ENCODE results near the gene MSN.

Gene MSN

GRCh38 chrX:65679071-65679540 lies 11.7 kb downstream of the MSN start:
- Histone ChIP-seq H3K27me3 (ENCODE audit: insufficient read depth, low read length) (no peaks in the 10 kb centered on the region), H3K79me2 (ENCODE audit: control insufficient read depth, insufficient read depth, low read length, poor library complexity) (no peaks in the 10 kb centered on the region), H2BK12ac (ENCODE audit: low read length) (no peak overlapping the region), H2BK5ac (ENCODE audit: low read depth, low read length, poor library complexity) (no peak overlapping the region), H3K14ac (ENCODE audit: low read length) (no peak overlapping the region), H3K79me1 (ENCODE audit: low read length) (no peaks in the 10 kb centered on the region), H3K36me3 (ENCODE audit: control insufficient read depth in 1 of 2, insufficient read depth in 2 of 2, low read length in 2 of 2) (no peaks in the 10 kb centered on the region), H3K9ac (ENCODE audit: low read length) (no peak overlapping the region), H2AK5ac (ENCODE audit: low read length) (no peak overlapping the region), H3K9me3 (ENCODE audit: insufficient read depth, low read depth, low read length) (no peaks in the 10 kb centered on the region), H2BK120ac (ENCODE audit: insufficient read depth, low read length, poor library complexity) (no peak overlapping the region), H3K4ac (ENCODE audit: low read depth, low read length) (peak overlapping the region; percentile 75), H2AFZ (ENCODE audit: insufficient read depth, low read length, poor library complexity) (no peak overlapping the region), H4K91ac (ENCODE audit: low read depth, low read length) (no peak overlapping the region), H3K4me2 (ENCODE audit: low read length) (no peak overlapping the region), H3K4me1 (ENCODE audit: control insufficient read depth in 1 of 2, insufficient read depth in 2 of 2, low read length in 2 of 2) (peaks cover 0 to 5% of the 10 kb centered on the region in 2 experiments), H4K12ac (ENCODE audit: low read depth, low read length) (no peak overlapping the region), H3K4me3 (ENCODE audit: low read depth, low read length) (no peak overlapping the region), H3K18ac (ENCODE audit: low read length) (no peak overlapping the region), H3K23ac (ENCODE audit: low read length) (no peak overlapping the region), H3K27ac (ENCODE audit: low read depth, low read length) (no peak overlapping the region), H4K8ac (ENCODE audit: low read depth, low read length) (no peak overlapping the region)
- no peak for DNase-seq
- no CpG with 5 or more reads among the region's 1 CpG for WGBS (ENCODE audit: extremely low coverage, insufficient coverage, insufficient read length)

- no peak overlapping the region for H3K27ac ChIP-seq (ENCODE audit: low read depth, low read length)
- no peaks in the 10 kb centered on the region for H3K79me1 ChIP-seq (ENCODE audit: low read length)
- no peaks in the 10 kb centered on the region for H3K27me3 ChIP-seq (ENCODE audit: insufficient read depth, low read length)
- no peaks in the 10 kb centered on the region for H3K9me3 ChIP-seq (ENCODE audit: insufficient read depth, low read depth, low read length)
- H3K23ac ChIP-seq (ENCODE audit: low read length): no peak overlapping the region
- no peak overlapping the region for H2BK12ac ChIP-seq (ENCODE audit: low read length)
- H4K91ac ChIP-seq (ENCODE audit: low read depth, low read length): no peak overlapping the region
- H4K8ac ChIP-seq (ENCODE audit: low read depth, low read length): no peak overlapping the region
- no peak overlapping the region for H3K14ac ChIP-seq (ENCODE audit: low read length)
- no peak overlapping the region for H3K4ac ChIP-seq (ENCODE audit: low read depth, low read length)
- no peak overlapping the region for H2BK5ac ChIP-seq (ENCODE audit: low read depth, low read length, poor library complexity)
- H3K18ac ChIP-seq (ENCODE audit: low read length): no peak overlapping the region
- no peak overlapping the region for H2AFZ ChIP-seq (ENCODE audit: insufficient read depth, low read length, poor library complexity)
- H2AK5ac ChIP-seq (ENCODE audit: low read length): no peak overlapping the region
- DNase-seq: no peak
- H3K79me2 ChIP-seq (ENCODE audit: control insufficient read depth, insufficient read depth, low read length, poor library complexity): no peaks in the 10 kb centered on the region
- peaks cover 0 to 1% of the 10 kb centered on the region in 2 experiments for H3K4me1 ChIP-seq (ENCODE audit: control insufficient read depth in 1 of 2, insufficient read depth in 2 of 2, low read length in 2 of 2)
- no peak overlapping the region for H3K9ac ChIP-seq (ENCODE audit: low read length)
- no peak overlapping the region for H3K4me3 ChIP-seq (ENCODE audit: low read depth, low read length)
- no peak overlapping the region for H4K12ac ChIP-seq (ENCODE audit: low read depth, low read length)
- no peak overlapping the region for H3K4me2 ChIP-seq (ENCODE audit: low read length)
- H3K36me3 ChIP-seq (ENCODE audit: control insufficient read depth in 1 of 2, insufficient read depth in 2 of 2, low read length in 2 of 2): no peaks in the 10 kb centered on the region
- no peak overlapping the region for H2BK120ac ChIP-seq (ENCODE audit: insufficient read depth, low read length, poor library complexity)
Observed at GRCh38 chrX:65681810-65682209, 14.4 kb downstream of the MSN start.

GRCh38 chrX:65685112-65685511 lies 17.7 kb downstream of the MSN start:
- no CpG with 5 or more reads among the region's 1 CpG for WGBS (ENCODE audit: extremely low coverage, insufficient coverage, insufficient read length)
- Histone ChIP-seq H3K18ac (ENCODE audit: low read length) (no peak overlapping the region), H4K91ac (ENCODE audit: low read depth, low read length) (no peak overlapping the region), H2AK5ac (ENCODE audit: low read length) (no peak overlapping the region), H3K4me3 (ENCODE audit: low read depth, low read length) (no peak overlapping the region), H3K79me1 (ENCODE audit: low read length) (no peaks in the 10 kb centered on the region), H2AFZ (ENCODE audit: insufficient read depth, low read length, poor library complexity) (no peak overlapping the region), H3K14ac (ENCODE audit: low read length) (no peak overlapping the region), H3K4me1 (ENCODE audit: control insufficient read depth in 1 of 2, insufficient read depth in 2 of 2, low read length in 2 of 2) (peaks cover 0 to 4% of the 10 kb centered on the region in 2 experiments), H3K23ac (ENCODE audit: low read length) (no peak overlapping the region), H3K9me3 (ENCODE audit: insufficient read depth, low read depth, low read length) (no peaks in the 10 kb centered on the region), H3K4me2 (ENCODE audit: low read length) (no peak overlapping the region), H3K4ac (ENCODE audit: low read depth, low read length) (no peak overlapping the region), H3K9ac (ENCODE audit: low read length) (no peak overlapping the region), H2BK12ac (ENCODE audit: low read length) (no peak overlapping the region), H3K27me3 (ENCODE audit: insufficient read depth, low read length) (no peaks in the 10 kb centered on the region), H4K8ac (ENCODE audit: low read depth, low read length) (no peak overlapping the region), H2BK5ac (ENCODE audit: low read depth, low read length, poor library complexity) (no peak overlapping the region), H3K27ac (ENCODE audit: low read depth, low read length) (no peak overlapping the region), H3K79me2 (ENCODE audit: control insufficient read depth, insufficient read depth, low read length, poor library complexity) (no peaks in the 10 kb centered on the region), H3K36me3 (ENCODE audit: control insufficient read depth in 1 of 2, insufficient read depth in 2 of 2, low read length in 2 of 2) (no peaks in the 10 kb centered on the region), H2BK120ac (ENCODE audit: insufficient read depth, low read length, poor library complexity) (no peak overlapping the region), H4K12ac (ENCODE audit: low read depth, low read length) (no peak overlapping the region)
- no peak for DNase-seq

- Histone ChIP-seq H4K91ac (ENCODE audit: low read depth, low read length) (no peak overlapping the region), H3K4me3 (ENCODE audit: low read depth, low read length) (no peak overlapping the region), H3K36me3 (ENCODE audit: control insufficient read depth in 1 of 2, insufficient read depth in 2 of 2, low read length in 2 of 2) (no peaks in the 10 kb centered on the region), H3K27me3 (ENCODE audit: insufficient read depth, low read length) (no peaks in the 10 kb centered on the region), H3K9me3 (ENCODE audit: insufficient read depth, low read depth, low read length) (no peaks in the 10 kb centered on the region), H3K23ac (ENCODE audit: low read length) (no peak overlapping the region), H3K79me2 (ENCODE audit: control insufficient read depth, insufficient read depth, low read length, poor library complexity) (no peaks in the 10 kb centered on the region), H2AFZ (ENCODE audit: insufficient read depth, low read length, poor library complexity) (no peak overlapping the region), H3K14ac (ENCODE audit: low read length) (no peak overlapping the region), H3K4me1 (ENCODE audit: control insufficient read depth in 1 of 2, insufficient read depth in 2 of 2, low read length in 2 of 2) (peaks cover 0 to 4% of the 10 kb centered on the region in 2 experiments), H2BK12ac (ENCODE audit: low read length) (no peak overlapping the region), H3K79me1 (ENCODE audit: low read length) (no peaks in the 10 kb centered on the region), H4K12ac (ENCODE audit: low read depth, low read length) (no peak overlapping the region), H2BK5ac (ENCODE audit: low read depth, low read length, poor library complexity) (no peak overlapping the region), H3K4ac (ENCODE audit: low read depth, low read length) (no peak overlapping the region), H3K9ac (ENCODE audit: low read length) (no peak overlapping the region), H2BK120ac (ENCODE audit: insufficient read depth, low read length, poor library complexity) (no peak overlapping the region), H3K27ac (ENCODE audit: low read depth, low read length) (no peak overlapping the region), H3K18ac (ENCODE audit: low read length) (no peak overlapping the region), H4K8ac (ENCODE audit: low read depth, low read length) (no peak overlapping the region), H3K4me2 (ENCODE audit: low read length) (no peak overlapping the region), H2AK5ac (ENCODE audit: low read length) (no peak overlapping the region)
- no peak for DNase-seq
Observed at GRCh38 chrX:65686236-65686635, 18.8 kb downstream of the MSN start.

Measured in trophoblast cell (in vitro differentiated cells and primary cell).